OCI-LY7 (cell line): ENCODE data around the gene DLAT. TPM values are rescaled to one million over a fixed set of nuclear protein-coding genes. Genes with fewer than 3 reads are reported as not detected.

Source experiments
- BruUV-seq: library from RNA; stranded (reverse); fragments of 400-500 nt; replicated peaks from 2 replicates; lab custom pipeline; 2021; lab: Mats Ljungman, UMichigan
- CTCF ChIA-PET: fragments of 300-600 bp; sonication (Branson Sonifier 250); formaldehyde crosslinking; loops from one replicate; lab custom pipeline; 2022; ENCODE audit warnings: antibody characterized with exemption; ENCODE audit not compliant: unreplicated experiment; lab: Charles Lee
- POLR2A ChIA-PET: fragments of 300-600 bp; sonication (Branson Sonifier 250); formaldehyde crosslinking; loops from one replicate; lab custom pipeline; 2022; ENCODE audit warnings: antibody characterized with exemption; lab: Charles Lee
- DNase-seq: peaks from one replicate; pipeline ENCODE4 v3.0.0-alpha.2; 2015; ENCODE audit warnings: low spot score
- H2AFZ ChIP-seq: fragments of 200-600 bp; sonication (generic), shearing (Covaris generic); 2 replicates; pipeline ENCODE4 v1.6.1; 2014; ENCODE audit warnings: mild to moderate bottlenecking, antibody characterized with exemption, low read length, moderate library complexity
- H3K27ac ChIP-seq: fragments of 200-600 bp; sonication (generic); 2 replicates; pipeline ENCODE4 v1.5.1; 2014; ENCODE audit warnings: mixed run types, low read depth, mild to moderate bottlenecking, moderate library complexity, low read length, inconsistent platforms; ENCODE audit not compliant: poor library complexity, severe bottlenecking
- H3K36me3 ChIP-seq: fragments of 200-600 bp; sonication (generic); 2 replicates; pipeline ENCODE4 v1.6.1; 2014; ENCODE audit warnings: mild to moderate bottlenecking, antibody characterized with exemption, low read length, moderate library complexity, mixed read lengths; ENCODE audit not compliant: insufficient read depth
- H3K4me1 ChIP-seq: fragments of 200-600 bp; sonication (generic); 2 replicates; pipeline ENCODE4 v1.5.1; 2014; ENCODE audit warnings: mild to moderate bottlenecking, low read length; ENCODE audit not compliant: insufficient read depth, poor library complexity, severe bottlenecking
- H3K4me2 ChIP-seq: fragments of 200-600 bp; sonication (generic); 2 replicates; pipeline ENCODE4 v1.6.1; 2014; ENCODE audit warnings: mild to moderate bottlenecking, low read length
- H3K4me3 ChIP-seq: fragments of 200-600 bp; sonication (generic); 2 replicates; pipeline ENCODE4 v1.5.1; 2014; ENCODE audit warnings: mild to moderate bottlenecking, low read depth, low read length; ENCODE audit not compliant: poor library complexity, severe bottlenecking
- H3K79me2 ChIP-seq: fragments of 200-600 bp; sonication (generic); 2 replicates; pipeline ENCODE4 v1.6.1; 2016; ENCODE audit warnings: low read depth, mild to moderate bottlenecking, low read length, moderate library complexity, mixed read lengths; ENCODE audit not compliant: insufficient read depth
- H3K9me2 ChIP-seq: fragments of 200-600 bp; sonication (generic); 2 replicates; pipeline ENCODE4 v1.6.1; 2016; ENCODE audit warnings: mild to moderate bottlenecking, low read length, mixed read lengths; ENCODE audit not compliant: insufficient read depth
- H3K9me3 ChIP-seq: fragments of 200-600 bp; sonication (generic); 2 replicates; pipeline ENCODE4 v1.6.1; 2014; ENCODE audit warnings: mild to moderate bottlenecking, mixed run types, low read length, mixed read lengths
- H4K20me1 ChIP-seq: fragments of 200-600 bp; sonication (generic); 2 replicates; pipeline ENCODE4 v1.6.1; 2014; ENCODE audit warnings: mild to moderate bottlenecking, antibody characterized with exemption, low read length, moderate library complexity, mixed read lengths; ENCODE audit not compliant: insufficient read depth
- CTCF ChIP-seq: fragments of 200-600 bp; sonication (generic); conservative IDR thresholded peaks from 2 replicates; pipeline ENCODE4 v1.5.1; 2014; ENCODE audit warnings: mild to moderate bottlenecking, antibody characterized with exemption, low read length, moderate library complexity, mixed read lengths
- EZH2phosphoT487 ChIP-seq: fragments of 200-600 bp; sonication (generic); IDR thresholded peaks from 2 replicates; pipeline ENCODE4 v1.6.1; 2018; ENCODE audit warnings: low read depth, borderline replicate concordance, mild to moderate bottlenecking, mixed run types, antibody characterized with exemption, low read length, moderate library complexity, mixed read lengths
- intact Hi-C: fragments of 100-400 bp; cut with micrococcal nuclease; formaldehyde crosslinking; loops from one replicate; pipeline ENCODE4 v1.10.0; 2022; ENCODE audit not compliant: unreplicated experiment
- total RNA-seq, 2 experiments: library from RNA; depleted of rRNA in 1 of 2; stranded (reverse); fragments of >200 nt in 1 of 2; shearing (Covaris generic) in 1 of 2; gene quantifications; 2 replicates each; pipeline ENCODE4 v1.2.3, GENCODE V29; 2014 to 2022

The DLAT gene
- total RNA-seq, 2 experiments from 2014 or later: 42.0 to 54.1 TPM

DNA sequence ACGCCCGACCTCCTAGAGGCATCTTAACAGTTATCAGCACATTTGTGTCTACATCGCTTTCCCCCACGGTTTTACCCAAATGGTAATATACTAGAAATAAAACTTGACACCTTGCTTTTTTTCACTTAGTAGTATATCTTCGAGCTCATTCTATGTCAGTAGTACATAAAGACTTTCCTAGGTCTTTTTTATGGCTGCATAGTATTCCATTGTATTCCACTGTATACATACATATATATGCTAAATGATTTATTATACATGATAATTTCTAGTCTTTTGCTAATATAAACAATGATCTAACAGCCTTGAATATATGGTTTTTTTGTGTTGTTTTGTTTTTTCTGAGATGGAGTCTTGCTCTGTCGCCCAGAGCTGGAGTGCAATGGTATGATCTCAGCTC is 34.8 kb upstream of the DLAT start:
- no peak overlapping the region for H2AFZ ChIP-seq
- no peaks in the 10 kb centered on the region for H3K79me2 ChIP-seq
- TF ChIP-seq CTCF (no peak), EZH2phosphoT487 (no peak)
- no peak for DNase-seq
- intact Hi-C loops: no loop called here
- H3K27ac ChIP-seq: no peak overlapping the region
- no peaks in the 10 kb centered on the region for H3K9me2 ChIP-seq
- no peaks in the 10 kb centered on the region for H4K20me1 ChIP-seq
- no peaks in the 10 kb centered on the region for H3K36me3 ChIP-seq
- POLR2A ChIA-PET: interaction anchor here (0.7 kb wide), 1 partner anchor 8 kb away, joined by 3 read pairs; no protein-coding TSS in a partner anchor
- H3K9me3 ChIP-seq: no peaks in the 10 kb centered on the region
- no TSS peak for BruUV-seq
- no peaks in the 10 kb centered on the region for H3K4me1 ChIP-seq
- H3K4me3 ChIP-seq: no peak overlapping the region
- no peak overlapping the region for H3K4me2 ChIP-seq
- CTCF ChIA-PET: no interaction called here

- Histone ChIP-seq H3K79me2 (no peaks in the 10 kb centered on the region), H3K4me3 (no peak overlapping the region), H3K27ac (no peak overlapping the region), H4K20me1 (no peaks in the 10 kb centered on the region), H2AFZ (no peak overlapping the region), H3K4me1 (no peaks in the 10 kb centered on the region), H3K36me3 (no peaks in the 10 kb centered on the region), H3K4me2 (no peak overlapping the region), H3K9me3 (no peaks in the 10 kb centered on the region), H3K9me2 (no peaks in the 10 kb centered on the region)
- ChIA-PET POLR2A (interaction anchor here (0.6 to 1.2 kb wide), 3 partner anchors 13 to 513 kb away, joined by 3 to 4 read pairs (median 4); no protein-coding TSS in a partner anchor), CTCF (no interaction called here)
- no peak for DNase-seq
- intact Hi-C loops: no loop called here
- no TSS peak for BruUV-seq
- TF ChIP-seq EZH2phosphoT487: no peak
- TF ChIP-seq CTCF: no peak
Observed at GRCh38 chr11:111992206-111992855, 32.9 kb upstream of the DLAT start.

GRCh38 chr11:111996129-111996528 is 29.1 kb upstream of the DLAT start:
- peaks cover 5% of the 10 kb centered on the region for H3K4me1 ChIP-seq
- H3K36me3 ChIP-seq: no peaks in the 10 kb centered on the region
- ChIA-PET CTCF (no interaction called here), POLR2A (interaction anchor here (0.6 to 1.1 kb wide), 5 partner anchors 11 to 133 kb away, joined by 3 to 4 read pairs (median 3); no protein-coding TSS in a partner anchor)
- H3K4me3 ChIP-seq: no peak overlapping the region
- intact Hi-C loops: no loop called here
- no TSS peak for BruUV-seq
- H3K27ac ChIP-seq: no peak overlapping the region
- no peak for TF ChIP-seq EZH2phosphoT487
- no peak for TF ChIP-seq CTCF
- no peaks in the 10 kb centered on the region for H3K9me3 ChIP-seq
- no peak overlapping the region for H3K4me2 ChIP-seq
- no peak for DNase-seq
- no peak overlapping the region for H2AFZ ChIP-seq
- no peaks in the 10 kb centered on the region for H4K20me1 ChIP-seq
- no peaks in the 10 kb centered on the region for H3K79me2 ChIP-seq
- no peaks in the 10 kb centered on the region for H3K9me2 ChIP-seq
